ENCODE data around the gene ABCB11.
"Not testable (repeated sequence)": the region's sequence is repeated elsewhere in the genome, so short reads cannot be mapped to it uniquely, and the experiment has no call there.

The ABCB11 gene

DNA sequence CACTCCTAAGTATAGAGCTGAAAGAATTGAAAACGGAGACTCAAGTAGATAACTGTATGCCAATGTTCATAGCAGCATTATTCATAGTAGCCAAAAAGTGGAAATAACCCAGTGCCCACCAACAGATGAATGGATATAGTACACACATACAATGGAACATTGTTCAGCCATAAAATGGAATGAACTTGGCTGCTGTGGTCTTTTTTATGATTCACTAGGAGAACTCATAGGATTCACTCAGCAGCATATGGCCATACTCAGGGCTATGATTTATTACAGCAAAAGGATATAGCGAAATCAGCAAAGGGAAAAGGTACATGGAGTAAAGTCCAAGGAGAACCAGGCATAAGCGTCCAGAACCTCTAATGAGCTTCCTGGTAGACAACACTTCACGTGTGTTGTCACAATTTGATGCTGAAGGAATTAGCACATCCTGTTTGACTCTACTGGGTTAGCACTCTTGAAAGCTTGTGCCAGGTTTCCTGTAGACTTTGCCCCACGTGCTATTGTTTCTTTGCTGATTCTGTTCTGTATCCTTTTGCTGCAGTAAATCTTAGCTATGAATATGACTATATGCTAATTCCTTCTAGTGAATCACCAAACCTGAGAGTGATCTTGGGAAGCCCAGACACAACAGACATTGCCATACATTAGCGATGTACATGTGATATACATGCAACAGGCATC lies 156.6 kb downstream of the ABCB11 start:
- DNase-seq = no peak

- DNase-seq = not testable (repeated sequence)
Observed at GRCh38 chr2:168870824-168871223, 160.3 kb downstream of the ABCB11 start.

All from NCI-H1092 (cell line).